Measurements from ENCODE around the gene TNNT2. TPM values are rescaled to one million over a fixed set of nuclear protein-coding genes. Genes with fewer than 3 reads are reported as not detected.

The TNNT2 gene
- total and polyA plus RNA-seq, 2 of the 13 experiments (the other 11 are each of a cell fraction or from before 2014, with no cell fraction given) = 0.20 to 0.63 TPM

DNA sequence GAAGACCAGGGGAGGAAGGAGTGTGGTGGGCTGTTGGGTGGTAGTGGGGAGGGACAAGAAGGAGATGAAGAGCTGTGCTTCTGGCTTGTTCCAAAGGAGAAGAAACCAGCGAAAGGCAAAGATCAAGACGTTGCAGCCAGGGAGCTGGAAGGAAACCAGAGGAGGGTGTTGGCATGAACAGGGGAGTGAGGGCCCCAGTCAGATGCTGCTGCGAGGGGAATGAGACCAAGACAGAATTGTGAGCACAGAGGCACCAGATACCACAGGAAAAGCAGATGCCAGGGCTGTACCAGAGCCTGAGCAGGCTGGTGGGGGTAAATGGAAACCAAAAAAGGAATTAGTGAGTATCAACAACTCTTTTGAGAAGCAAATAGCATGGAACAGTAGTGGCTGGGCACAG lies 15.6 kb upstream of the TNNT2 start (continued):
- TF ChIP-seq ZNF142 (CRISPR knock-in tag; IDR thresholded peaks at IDR 0.05) (no peak), NCOA5 (CRISPR knock-in tag; IDR thresholded peaks at IDR 0.05) (no peak), ZNF607 (CRISPR knock-in tag; IDR thresholded peaks at IDR 0.05; ENCODE audit: borderline replicate concordance) (no peak), RBAK (CRISPR knock-in tag; IDR thresholded peaks at IDR 0.05) (no peak), PCBP2 (optimal IDR thresholded peaks at IDR 0.05; ENCODE audit: low read depth, low read length, poor library complexity, severe bottlenecking) (no peak), ZNF260 (CRISPR knock-in tag; IDR thresholded peaks at IDR 0.05; ENCODE audit: borderline replicate concordance, low read depth) (no peak), RFX3 (CRISPR knock-in tag; IDR thresholded peaks at IDR 0.05) (no peak)
- TF ChIP-seq, protein P1, sequence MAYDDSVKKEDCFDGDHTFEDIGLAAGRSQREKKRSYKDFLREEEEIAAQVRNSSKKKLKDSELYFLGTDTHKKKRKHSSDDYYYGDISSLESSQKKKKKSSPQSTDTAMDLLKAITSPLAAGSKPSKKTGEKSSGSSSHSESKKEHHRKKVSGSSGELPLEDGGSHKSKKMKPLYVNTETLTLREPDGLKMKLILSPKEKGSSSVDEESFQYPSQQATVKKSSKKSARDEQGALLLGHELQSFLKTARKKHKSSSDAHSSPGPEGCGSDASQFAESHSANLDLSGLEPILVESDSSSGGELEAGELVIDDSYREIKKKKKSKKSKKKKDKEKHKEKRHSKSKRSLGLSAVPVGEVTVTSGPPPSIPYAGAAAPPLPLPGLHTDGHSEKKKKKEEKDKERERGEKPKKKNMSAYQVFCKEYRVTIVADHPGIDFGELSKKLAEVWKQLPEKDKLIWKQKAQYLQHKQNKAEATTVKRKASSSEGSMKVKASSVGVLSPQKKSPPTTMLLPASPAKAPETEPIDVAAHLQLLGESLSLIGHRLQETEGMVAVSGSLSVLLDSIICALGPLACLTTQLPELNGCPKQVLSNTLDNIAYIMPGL (CRISPR knock-in tag; IDR thresholded peaks at IDR 0.05; ENCODE audit: borderline replicate concordance in 1 of 2, low read depth in 1 of 2) = no peak
- TF ChIP-seq, protein P2, sequence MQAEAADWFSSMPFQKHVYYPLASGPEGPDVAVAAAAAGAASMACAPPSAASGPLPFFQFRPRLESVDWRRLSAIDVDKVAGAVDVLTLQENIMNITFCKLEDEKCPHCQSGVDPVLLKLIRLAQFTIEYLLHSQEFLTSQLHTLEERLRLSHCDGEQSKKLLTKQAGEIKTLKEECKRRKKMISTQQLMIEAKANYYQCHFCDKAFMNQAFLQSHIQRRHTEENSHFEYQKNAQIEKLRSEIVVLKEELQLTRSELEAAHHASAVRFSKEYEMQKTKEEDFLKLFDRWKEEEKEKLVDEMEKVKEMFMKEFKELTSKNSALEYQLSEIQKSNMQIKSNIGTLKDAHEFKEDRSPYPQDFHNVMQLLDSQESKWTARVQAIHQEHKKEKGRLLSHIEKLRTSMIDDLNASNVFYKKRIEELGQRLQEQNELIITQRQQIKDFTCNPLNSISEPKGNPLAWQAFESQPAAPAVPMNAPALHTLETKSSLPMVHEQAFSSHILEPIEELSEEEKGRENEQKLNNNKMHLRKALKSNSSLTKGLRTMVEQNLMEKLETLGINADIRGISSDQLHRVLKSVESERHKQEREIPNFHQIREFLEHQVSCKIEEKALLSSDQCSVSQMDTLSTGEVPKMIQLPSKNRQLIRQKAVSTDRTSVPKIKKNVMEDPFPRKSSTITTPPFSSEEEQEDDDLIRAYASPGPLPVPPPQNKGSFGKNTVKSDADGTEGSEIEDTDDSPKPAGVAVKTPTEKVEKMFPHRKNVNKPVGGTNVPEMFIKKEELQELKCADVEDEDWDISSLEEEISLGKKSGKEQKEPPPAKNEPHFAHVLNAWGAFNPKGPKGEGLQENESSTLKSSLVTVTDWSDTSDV (CRISPR knock-in tag; IDR thresholded peaks at IDR 0.05) = no peak
